Activated CD8-positive, alpha-beta T cell treated with anti-CD3 and anti-CD28 coated beads for 36 hours (primary cell): ENCODE results near the gene SRP68. TPM values are rescaled to one million over a fixed set of nuclear protein-coding genes. Genes with fewer than 3 reads are reported as not detected.

Experiments
- ATAC-seq: fragments of 200-7000 bp; cut with Tn5 transposase; one replicate; pipeline ENCODE4 v1.10.0; 2021; ENCODE audit warnings: mild to moderate bottlenecking, moderate library complexity
- CTCF ChIA-PET: fragments of 350-600 bp; sonication (Branson Sonifier 250); formaldehyde crosslinking; loops from one replicate; lab custom pipeline; 2021; ENCODE audit warnings: antibody characterized with exemption; lab: Charles Lee
- POLR2A ChIA-PET: fragments of 350-600 bp; sonication (Branson Sonifier 250); formaldehyde crosslinking; loops from one replicate; lab custom pipeline; 2021; ENCODE audit warnings: antibody characterized with exemption; lab: Charles Lee
- DNase-seq: peaks from one replicate; pipeline ENCODE4 v3.0.0-alpha.2; 2020
- H3K27ac Mint-ChIP-seq: one replicate; pipeline ENCODE4 v1.8.0; 2021; ENCODE audit warnings: mild to moderate bottlenecking, mixed read lengths
- H3K27me3 Mint-ChIP-seq: one replicate; pipeline ENCODE4 v1.8.0; 2021; ENCODE audit warnings: mixed read lengths
- H3K36me3 Mint-ChIP-seq: one replicate; pipeline ENCODE4 v1.8.0; 2021; ENCODE audit warnings: low read depth, mixed read lengths
- H3K4me1 Mint-ChIP-seq: one replicate; pipeline ENCODE4 v1.8.0; 2021; ENCODE audit warnings: low read depth, mixed read lengths
- H3K4me3 Mint-ChIP-seq: one replicate; pipeline ENCODE4 v1.8.0; 2021; ENCODE audit warnings: mild to moderate bottlenecking, moderate library complexity, mixed read lengths
- H3K9me3 Mint-ChIP-seq: one replicate; pipeline ENCODE4 v1.8.0; 2021; ENCODE audit warnings: mixed read lengths
- intact Hi-C: fragments of 100-400 bp; cut with micrococcal nuclease; formaldehyde crosslinking; loops from one replicate; pipeline ENCODE4 v1.10.0; 2022
- total RNA-seq, 2 experiments: library from RNA; stranded (reverse); gene quantifications; one replicate each; pipeline ENCODE4 v1.2.3, GENCODE V29; 2021
- TF ChIP-seq, protein P1 (sequence below): fragments of 200-600 bp; IDR thresholded peaks from one replicate; pipeline ENCODE4 v1.8.0; 2022; ENCODE audit warnings: antibody characterized with exemption, mild to moderate bottlenecking

Gene SRP68
- total RNA-seq, 2 experiments from 2014 or later, result 132 to 135 TPM

- Mint-ChIP-seq H3K27ac (peak overlapping the region; percentile 32), H3K4me3 (no peak overlapping the region), H3K36me3 (peaks cover 57% of the 10 kb centered on the region), H3K9me3 (no peaks in the 10 kb centered on the region), H3K4me1 (peaks cover 19% of the 10 kb centered on the region), H3K27me3 (no peaks in the 10 kb centered on the region)
- DNase-seq, result no peak
- intact Hi-C loops, result no loop called here
- TF ChIP-seq, protein P1, sequence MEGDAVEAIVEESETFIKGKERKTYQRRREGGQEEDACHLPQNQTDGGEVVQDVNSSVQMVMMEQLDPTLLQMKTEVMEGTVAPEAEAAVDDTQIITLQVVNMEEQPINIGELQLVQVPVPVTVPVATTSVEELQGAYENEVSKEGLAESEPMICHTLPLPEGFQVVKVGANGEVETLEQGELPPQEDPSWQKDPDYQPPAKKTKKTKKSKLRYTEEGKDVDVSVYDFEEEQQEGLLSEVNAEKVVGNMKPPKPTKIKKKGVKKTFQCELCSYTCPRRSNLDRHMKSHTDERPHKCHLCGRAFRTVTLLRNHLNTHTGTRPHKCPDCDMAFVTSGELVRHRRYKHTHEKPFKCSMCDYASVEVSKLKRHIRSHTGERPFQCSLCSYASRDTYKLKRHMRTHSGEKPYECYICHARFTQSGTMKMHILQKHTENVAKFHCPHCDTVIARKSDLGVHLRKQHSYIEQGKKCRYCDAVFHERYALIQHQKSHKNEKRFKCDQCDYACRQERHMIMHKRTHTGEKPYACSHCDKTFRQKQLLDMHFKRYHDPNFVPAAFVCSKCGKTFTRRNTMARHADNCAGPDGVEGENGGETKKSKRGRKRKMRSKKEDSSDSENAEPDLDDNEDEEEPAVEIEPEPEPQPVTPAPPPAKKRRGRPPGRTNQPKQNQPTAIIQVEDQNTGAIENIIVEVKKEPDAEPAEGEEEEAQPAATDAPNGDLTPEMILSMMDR, result no peak
- ATAC-seq, result no peak
- ChIA-PET POLR2A (interaction anchor here (0.9 to 1.6 kb wide), 3 partner anchors 22 to 218 kb away, joined by 3 to 5 read pairs (median 3); no protein-coding TSS in a partner anchor), CTCF (interaction anchor here (1.1 to 2.4 kb wide), 4 partner anchors 9 to 54 kb away, joined by 3 to 9 read pairs (median 6); partner anchors contain the start of gene CDK3)
Observed at GRCh38 chr17:76054112-76054476, 18.2 kb downstream of the SRP68 start.

DNA sequence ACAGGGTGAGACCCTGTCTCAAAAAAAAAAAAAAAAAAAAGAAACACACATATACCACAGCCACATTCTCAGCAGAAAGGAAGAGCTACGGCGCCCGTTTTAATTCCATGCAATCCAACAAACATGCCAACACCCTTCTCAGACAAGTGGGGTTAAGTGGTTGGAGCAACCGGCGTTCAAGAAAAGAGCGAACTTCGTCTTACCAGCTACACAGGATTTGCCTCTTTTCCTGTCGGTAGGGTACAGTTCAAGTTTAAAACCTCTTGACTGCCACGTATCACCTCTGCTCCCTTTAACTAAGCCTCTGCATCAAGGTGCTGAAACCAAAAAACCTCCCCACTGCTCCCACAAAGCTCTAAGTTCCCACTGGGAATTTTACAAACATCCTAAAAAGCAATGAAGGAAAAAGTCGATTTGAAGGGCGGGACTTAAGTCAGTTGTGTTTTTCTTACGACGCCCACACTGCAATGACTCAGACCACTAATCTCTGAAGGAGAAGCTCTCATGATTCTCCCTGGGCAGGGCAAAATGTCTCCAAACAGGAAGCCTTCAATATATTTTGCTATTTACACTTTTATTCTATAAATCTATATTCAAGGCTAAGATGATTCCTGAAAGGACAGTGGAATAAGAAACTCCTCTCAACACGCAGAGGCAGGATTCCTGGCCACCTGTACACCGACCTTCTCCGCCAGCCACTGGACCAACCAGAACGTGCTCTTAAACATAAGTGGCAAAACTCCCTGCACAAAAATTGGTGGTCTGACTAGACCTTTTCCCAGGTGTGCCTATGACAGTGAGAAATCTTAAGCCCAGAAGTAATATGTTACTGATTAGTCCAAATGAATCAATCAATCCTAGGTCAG is 18.8 kb downstream of the SRP68 start:
- TF ChIP-seq, protein P1, result no peak
- ATAC-seq (peak; percentile 65), DNase-seq (peak; percentile 67)
- POLR2A ChIA-PET, result interaction anchor here (0.7 to 1.6 kb wide), 6 partner anchors 10 to 219 kb away, joined by 3 to 5 read pairs (median 3); no protein-coding TSS in a partner anchor
- Mint-ChIP-seq H3K36me3 (peaks cover 55% of the 10 kb centered on the region), H3K27me3 (no peaks in the 10 kb centered on the region), H3K27ac (peak overlapping the region; percentile 77), H3K9me3 (no peaks in the 10 kb centered on the region), H3K4me1 (peaks cover 19% of the 10 kb centered on the region), H3K4me3 (no peak overlapping the region)
- intact Hi-C loops, result no loop called here
- CTCF ChIA-PET, result interaction anchor here (1.0 to 2.4 kb wide), 6 partner anchors 10 to 345 kb away, joined by 3 to 9 read pairs (median 4); partner anchors contain the start of gene CDK3

DNA sequence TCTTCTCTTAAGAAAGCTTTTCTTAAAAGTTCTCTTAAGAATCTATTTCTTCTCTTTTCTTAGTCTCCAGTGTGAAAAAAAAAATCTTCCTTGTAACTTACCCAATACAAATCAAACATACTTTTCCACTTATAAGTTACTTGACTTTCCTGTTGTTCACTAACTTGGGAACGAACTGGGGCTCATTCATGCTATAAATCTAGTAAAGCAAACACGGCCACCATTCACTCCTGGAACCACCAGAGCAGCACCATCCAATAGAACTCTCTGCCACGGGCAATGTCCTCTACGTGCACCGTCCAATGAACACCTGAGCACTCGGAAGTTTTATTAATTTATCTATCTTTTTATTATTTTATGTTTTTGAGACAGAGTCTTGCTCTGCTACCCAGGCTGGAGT is 20.8 kb downstream of the SRP68 start:
- peaks cover 52% of the 10 kb centered on the region for H3K36me3 Mint-ChIP-seq
- CTCF ChIA-PET, result interaction anchor here (0.7 to 1.5 kb wide), 2 partner anchors 32 to 37 kb away, joined by 3 to 4 read pairs; no protein-coding TSS in a partner anchor

DNA sequence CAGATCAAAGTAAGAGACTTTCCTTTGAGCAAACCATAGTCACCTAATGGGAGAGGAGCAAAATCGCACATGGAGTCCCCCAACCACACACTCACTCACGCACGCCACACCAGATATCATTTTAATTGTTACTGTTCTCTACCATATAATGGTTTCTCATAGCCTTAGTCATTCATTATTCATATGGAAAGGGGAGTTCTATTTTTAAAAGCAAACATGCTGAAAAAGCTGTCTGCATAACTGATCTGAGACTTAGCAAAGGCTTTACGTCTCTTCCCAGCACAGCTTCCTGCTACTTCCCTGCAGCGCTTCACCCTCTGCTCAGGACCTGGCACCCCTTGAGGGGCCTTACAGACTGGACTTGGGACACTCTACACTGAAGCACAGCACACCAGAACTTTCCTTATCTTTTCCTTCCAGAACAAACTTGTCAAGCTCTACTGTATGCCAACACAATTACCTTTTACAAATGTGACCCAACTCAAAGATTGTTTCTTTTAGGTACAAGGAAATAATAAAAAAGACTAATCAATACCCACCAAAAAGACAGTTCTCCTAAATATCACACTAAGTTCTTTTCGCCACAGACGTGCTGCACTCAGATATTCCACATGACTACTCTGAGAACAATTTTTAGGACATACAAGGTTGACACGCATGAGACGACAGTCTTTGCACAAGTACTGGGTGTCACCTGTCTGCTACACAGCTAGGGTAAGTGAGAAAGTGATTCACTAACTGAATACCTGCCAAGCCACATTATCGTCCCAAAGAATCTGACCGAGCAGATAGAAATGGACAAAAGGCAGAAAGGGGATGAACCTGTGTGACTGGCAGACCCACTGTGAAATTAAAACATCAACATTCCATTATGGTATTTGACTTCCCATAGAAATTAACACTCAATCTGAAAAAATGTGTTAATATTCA is 21.5 kb downstream of the SRP68 start:
- H3K36me3 Mint-ChIP-seq, result peaks cover 53% of the 10 kb centered on the region

More for the DNA sequence above, 20.8 kb downstream of the SRP68 start:
- DNase-seq (no peak), ATAC-seq (no peak)
- intact Hi-C loops, result no loop called here
- TF ChIP-seq, protein P1, result no peak
- POLR2A ChIA-PET, result interaction anchor here (0.9 to 1.6 kb wide), 3 partner anchors 10 to 23 kb away, joined by 3 to 6 read pairs (median 3); partner anchors contain the start of gene GALR2
- H3K9me3 Mint-ChIP-seq, result no peaks in the 10 kb centered on the region
- H3K4me1 Mint-ChIP-seq, result peaks cover 19% of the 10 kb centered on the region
- H3K27ac Mint-ChIP-seq, result peak overlapping the region; percentile 0
- H3K4me3 Mint-ChIP-seq, result no peak overlapping the region
- no peaks in the 10 kb centered on the region for H3K27me3 Mint-ChIP-seq

More for the DNA sequence above, 21.5 kb downstream of the SRP68 start:
- TF ChIP-seq, protein P1, result no peak
- no peaks in the 10 kb centered on the region for H3K9me3 Mint-ChIP-seq
- no peak overlapping the region for H3K4me3 Mint-ChIP-seq
- H3K4me1 Mint-ChIP-seq, result peaks cover 19% of the 10 kb centered on the region
- no peak for DNase-seq
- ChIA-PET CTCF (interaction anchor here (0.7 to 1.5 kb wide), 2 partner anchors 31 to 36 kb away, joined by 3 to 4 read pairs; no protein-coding TSS in a partner anchor), POLR2A (interaction anchor here (0.6 to 1.6 kb wide), 6 partner anchors 8 to 382 kb away, joined by 3 to 6 read pairs (median 4); partner anchors contain the start of gene GALR2)
- no peak for ATAC-seq
- intact Hi-C loops, result no loop called here
- H3K27ac Mint-ChIP-seq, result no peak overlapping the region
- H3K27me3 Mint-ChIP-seq, result no peaks in the 10 kb centered on the region
